Activated T-helper 9 cell treated with anti-CD3 and anti-CD28 coated beads, Interleukin-2, amount 50 U/mL, for 16 hours (primary cell): ENCODE measurements around the gene ZNF718.
"Not testable (repeated sequence)": the region's sequence is repeated elsewhere in the genome, so short reads cannot be mapped to it uniquely, and the experiment has no call there.

Experiments used
- DNase-seq: peaks from one replicate; pipeline ENCODE4 v3.0.0-alpha.2; 2020; ENCODE audit warnings: low read depth

Gene ZNF718

GRCh38 chr4:161496-162284 lies 37.4 kb downstream of the ZNF718 start:
- no peak for DNase-seq

DNA sequence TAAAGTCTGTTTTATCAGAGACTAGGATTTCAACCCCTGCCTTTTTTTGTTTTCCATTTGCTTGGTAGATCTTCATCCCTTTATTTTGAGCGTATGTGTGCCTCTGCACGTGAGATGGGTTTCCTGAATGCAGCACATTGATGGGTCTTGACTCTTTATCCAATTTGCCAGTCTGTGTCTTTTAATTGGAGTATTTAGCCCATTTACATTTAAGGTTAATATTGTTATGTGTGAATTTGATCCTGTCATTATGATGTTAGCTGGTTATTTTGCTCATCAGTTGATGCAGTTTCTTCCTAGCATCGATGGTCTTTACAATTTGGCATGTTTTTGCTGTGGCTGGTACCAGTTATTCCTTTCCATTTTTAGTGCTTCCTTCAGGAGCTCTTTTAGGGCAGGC lies 45.3 kb downstream of the ZNF718 start:
- DNase-seq: not testable (repeated sequence)

DNA sequence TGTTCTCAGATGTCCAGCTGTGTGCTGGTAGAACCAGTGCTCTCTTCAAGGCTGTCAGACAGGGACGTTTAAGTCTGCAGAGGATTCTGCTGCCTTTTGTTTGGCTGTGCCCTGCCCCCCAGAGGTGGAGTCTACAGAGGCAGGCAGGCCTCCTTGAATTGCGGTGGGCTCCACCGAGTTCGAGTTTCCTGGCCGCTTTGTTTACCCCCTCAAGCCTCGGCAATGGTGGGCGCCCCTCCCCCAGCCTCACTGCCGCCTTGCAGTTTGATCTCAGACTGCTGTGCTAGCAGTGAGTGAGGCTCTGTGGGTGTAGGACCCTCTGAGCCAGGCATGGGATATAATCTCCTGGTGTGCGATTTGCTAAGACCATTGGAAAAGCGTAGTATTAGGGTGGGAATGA lies 47.0 kb downstream of the ZNF718 start:
- not testable (repeated sequence) for DNase-seq

DNA sequence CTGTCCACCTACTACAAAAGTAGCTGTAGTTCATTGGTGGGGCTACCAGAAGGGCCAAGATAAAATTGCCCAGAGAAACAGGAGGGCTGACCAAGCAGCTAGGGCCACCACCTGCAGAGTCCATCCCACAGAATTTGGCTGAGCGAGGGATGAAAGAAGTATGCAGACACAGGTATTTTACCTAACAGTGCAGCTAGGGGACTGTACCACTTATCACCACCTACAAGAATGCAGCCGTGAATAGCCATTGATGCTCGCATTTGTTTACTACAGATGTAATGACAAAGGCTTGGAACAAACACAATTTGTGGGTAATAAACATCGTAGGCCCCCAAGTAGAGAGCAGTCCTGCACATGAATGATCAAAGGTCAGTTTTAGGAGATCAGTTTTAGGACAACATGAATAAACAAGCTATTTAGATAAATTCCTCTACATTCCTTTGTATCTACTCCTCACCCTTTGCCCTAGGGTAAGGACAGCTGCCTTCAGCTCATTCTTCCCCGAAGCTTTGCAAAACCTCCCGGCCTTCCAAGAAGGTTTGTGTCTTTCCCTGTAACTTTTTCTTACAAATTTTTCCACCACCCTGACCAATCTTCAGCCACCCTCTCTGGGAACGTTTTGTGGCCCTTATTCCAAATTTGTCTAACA lies 49.5 kb downstream of the ZNF718 start:
- no peak for DNase-seq

- no peak for DNase-seq
Measured at GRCh38 chr4:175986-176385, 51.7 kb downstream of the ZNF718 start.

DNA sequence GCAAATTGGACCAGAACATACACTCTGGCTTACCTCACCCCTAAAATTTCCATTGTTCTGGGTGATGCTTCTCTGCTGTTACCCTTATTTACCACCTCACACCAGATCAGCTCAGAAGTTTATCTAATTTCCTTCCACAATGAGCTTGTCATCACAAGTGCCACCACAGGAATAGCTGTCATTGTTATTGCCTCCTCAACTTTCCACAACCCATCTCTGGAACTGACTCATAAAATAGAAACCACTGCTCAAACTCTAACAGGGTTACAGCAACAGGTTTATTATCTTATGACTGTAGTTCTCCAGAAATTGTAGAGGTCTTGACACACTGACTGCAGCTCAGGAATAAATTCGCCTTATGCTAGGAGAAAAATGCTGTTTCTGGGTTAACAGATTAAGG lies 52.7 kb downstream of the ZNF718 start:
- DNase-seq: no peak

- DNase-seq: not testable (repeated sequence)
Measured at GRCh38 chr4:182225-182624, 57.9 kb downstream of the ZNF718 start.

DNA sequence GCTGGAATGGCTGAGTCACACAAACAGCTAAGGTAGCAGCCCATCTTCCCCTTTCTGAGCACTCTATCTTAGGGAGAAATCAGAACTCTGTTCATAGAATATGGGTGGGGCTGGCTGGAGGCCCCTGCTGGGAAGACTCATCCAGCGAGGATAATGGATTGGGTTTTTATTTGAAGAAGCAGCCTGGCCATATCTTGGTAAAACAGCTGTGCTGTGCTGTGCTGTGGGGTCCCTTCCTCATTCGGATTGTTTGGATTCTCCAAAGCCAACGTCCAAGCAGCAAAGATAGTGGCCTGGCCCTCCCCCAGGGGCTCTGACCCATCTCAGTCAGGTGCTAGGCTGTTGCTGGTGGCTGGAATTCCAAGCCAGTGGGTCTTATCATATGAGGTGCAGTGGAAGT lies 63.8 kb downstream of the ZNF718 start:
- no peak for DNase-seq

- DNase-seq: not testable (repeated sequence)
Measured at GRCh38 chr4:195159-195558, 70.9 kb downstream of the ZNF718 start.

DNA sequence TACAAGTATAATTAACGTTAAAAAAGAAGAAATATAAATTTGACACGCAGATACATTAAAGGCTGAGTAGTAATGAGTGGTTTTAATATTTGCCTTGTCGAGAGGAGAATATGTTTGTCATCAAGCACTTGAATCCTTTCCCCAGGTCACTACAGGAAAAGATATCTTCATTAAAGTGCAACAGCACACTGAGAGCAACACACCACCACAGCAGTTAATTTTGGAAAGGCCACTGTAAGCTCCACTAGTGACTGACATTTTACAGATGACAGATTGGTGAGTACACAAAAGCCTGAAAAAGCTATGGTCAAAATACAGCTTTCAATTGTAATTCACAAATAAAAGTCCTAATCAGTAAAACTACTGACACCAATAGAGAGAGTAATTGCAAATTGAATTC lies 76.6 kb downstream of the ZNF718 start:
- DNase-seq: no peak

DNA sequence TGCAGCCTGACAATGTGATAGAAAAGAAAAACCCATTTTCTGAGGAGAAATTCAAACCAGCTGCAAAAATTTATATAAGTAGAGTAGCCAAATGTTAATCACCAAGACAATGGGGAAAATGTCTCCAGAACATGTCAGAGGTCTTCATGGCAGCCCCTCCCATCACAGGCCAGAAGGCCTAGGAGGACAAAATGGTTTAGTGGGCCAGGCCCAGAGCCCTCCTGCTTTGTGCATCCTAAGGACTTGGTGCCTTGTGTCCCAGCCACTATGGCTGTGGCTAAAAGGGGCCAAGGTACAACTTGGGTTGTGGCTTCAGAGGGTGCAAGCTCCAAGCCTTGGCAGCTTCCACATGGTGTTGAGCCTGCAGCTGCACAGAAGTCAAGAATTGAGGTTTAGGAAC lies 78.5 kb downstream of the ZNF718 start:
- not testable (repeated sequence) for DNase-seq

DNA sequence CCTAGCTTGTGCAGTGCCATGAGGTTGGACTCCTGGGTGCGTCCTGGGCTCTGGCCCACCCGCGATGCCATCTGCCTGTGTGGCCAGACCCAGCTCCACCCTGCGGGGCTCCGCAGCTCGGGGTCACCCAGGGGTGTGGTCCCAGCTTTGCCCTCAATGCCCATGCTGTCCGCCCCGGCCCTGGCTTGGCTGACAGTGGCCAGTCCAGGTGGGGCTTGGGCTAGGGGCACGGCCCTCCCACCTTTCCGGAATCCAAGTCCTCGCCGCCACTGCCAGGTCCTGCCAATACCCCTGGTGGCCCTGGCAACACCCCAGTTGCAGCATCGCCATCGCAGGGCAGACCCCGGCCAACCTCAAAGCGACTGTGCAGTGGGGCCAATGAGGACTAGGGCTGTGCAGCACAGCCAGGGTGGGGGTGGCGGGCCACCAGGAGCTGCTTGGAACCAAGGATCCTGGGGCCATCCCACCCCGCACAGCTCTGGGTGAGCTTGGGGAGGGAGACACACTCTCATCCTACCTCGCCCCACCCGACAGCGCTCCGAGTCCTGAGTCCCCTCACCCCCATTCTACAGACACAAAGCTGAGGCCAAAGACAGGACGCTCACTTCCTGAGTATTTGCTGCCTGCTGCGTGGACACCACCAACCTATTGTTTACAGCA lies 80.9 kb downstream of the ZNF718 start:
- no peak for DNase-seq

GRCh38 chr4:206054-206453 lies 81.8 kb downstream of the ZNF718 start:
- DNase-seq: no peak

- DNase-seq: not testable (repeated sequence)
Measured at GRCh38 chr4:208416-209096, 84.3 kb downstream of the ZNF718 start.

- DNase-seq: no peak
Measured at GRCh38 chr4:211033-211511, 86.8 kb downstream of the ZNF718 start.

DNA sequence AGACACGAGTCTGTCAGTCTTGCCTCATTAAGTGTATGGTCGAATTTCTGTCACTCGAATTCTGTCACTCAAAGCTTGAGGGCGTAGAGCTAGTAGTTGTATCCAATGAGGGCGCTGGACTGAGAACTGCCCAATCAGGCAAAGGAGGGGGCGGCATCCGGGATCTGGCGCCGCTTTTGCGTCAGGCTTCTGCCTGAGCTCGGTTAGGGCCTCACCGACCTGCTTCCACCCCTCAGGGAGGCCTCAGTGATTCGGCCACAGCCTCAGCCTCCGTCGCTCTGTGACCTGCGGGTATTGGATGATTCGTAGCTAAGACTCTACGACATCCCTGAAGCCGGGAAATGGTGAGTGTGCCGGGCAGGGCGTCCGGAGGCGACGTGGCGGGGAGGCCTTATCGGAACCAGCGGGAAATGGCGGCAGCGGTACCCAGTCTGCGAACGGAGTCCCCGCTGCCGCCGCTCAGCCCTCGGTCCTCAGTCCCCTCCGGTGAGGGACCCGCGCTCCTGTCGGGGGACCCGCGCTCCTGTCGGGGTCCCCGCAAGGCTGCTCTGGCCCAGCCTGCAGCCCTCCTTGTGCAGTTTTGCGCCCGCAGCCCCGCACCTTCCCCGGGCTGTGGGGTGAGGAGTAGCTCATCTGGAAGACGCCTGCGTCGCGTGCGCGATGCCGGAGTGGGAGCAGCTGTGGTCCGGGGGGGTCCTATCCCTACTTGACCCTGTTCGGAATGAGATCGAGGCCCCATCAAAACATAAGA lies 88.3 kb downstream of the ZNF718 start:
- DNase-seq: no peak

- DNase-seq: not testable (repeated sequence)
Measured at GRCh38 chr4:213189-213535, 88.9 kb downstream of the ZNF718 start.
